ENCODE measurements around the gene ACO1. TPM values are rescaled to one million over a fixed set of nuclear protein-coding genes. Genes with fewer than 3 reads are reported as not detected.

The ACO1 gene
- total RNA-seq, 1 experiment from 2014 or later: 81.1 TPM

- DNase-seq (ENCODE audit: low read depth): no peak
Measured at GRCh38 chr9:32382565-32383320, 1.7 kb upstream of the ACO1 start.

- no peak for DNase-seq (ENCODE audit: low read depth)
Measured at GRCh38 chr9:32384002-32384363, 460 bp upstream of the ACO1 start.

- no peak for DNase-seq (ENCODE audit: low read depth)
Measured at GRCh38 chr9:32385152-32385884, 875 bp downstream of the ACO1 start.

GRCh38 chr9:32385885-32386283 is 1.4 kb downstream of the ACO1 start:
- DNase-seq (ENCODE audit: low read depth): no peak

GRCh38 chr9:32387256-32387655 is 2.8 kb downstream of the ACO1 start:
- DNase-seq (ENCODE audit: low read depth): no peak

- DNase-seq (ENCODE audit: low read depth): no peak
Measured at GRCh38 chr9:32389365-32389764, 4.9 kb downstream of the ACO1 start.

- no peak for DNase-seq (ENCODE audit: low read depth)
Measured at GRCh38 chr9:32393911-32394310, 9.5 kb downstream of the ACO1 start.

- peak; percentile 32 for DNase-seq (ENCODE audit: low read depth)
Measured at GRCh38 chr9:32394381-32395049, 10.1 kb downstream of the ACO1 start.

- DNase-seq (ENCODE audit: low read depth): peak; percentile 96
Measured at GRCh38 chr9:32395510-32396216, 11.2 kb downstream of the ACO1 start.

- peak; percentile 62 for DNase-seq (ENCODE audit: low read depth)
Measured at GRCh38 chr9:32398207-32398606, 13.8 kb downstream of the ACO1 start.

GRCh38 chr9:32399110-32399815 is 14.8 kb downstream of the ACO1 start:
- DNase-seq (ENCODE audit: low read depth): peak; percentile 18

GRCh38 chr9:32401488-32401887 is 17.0 kb downstream of the ACO1 start:
- no peak for DNase-seq (ENCODE audit: low read depth)

- no peak for DNase-seq (ENCODE audit: low read depth)
Measured at GRCh38 chr9:32403567-32404260, 19.3 kb downstream of the ACO1 start.

GRCh38 chr9:32404402-32404801 is 20.0 kb downstream of the ACO1 start:
- DNase-seq (ENCODE audit: low read depth): no peak

- DNase-seq (ENCODE audit: low read depth): no peak
Measured at GRCh38 chr9:32404856-32405255, 20.4 kb downstream of the ACO1 start.

GRCh38 chr9:32405506-32405905 is 21.1 kb downstream of the ACO1 start:
- no peak for DNase-seq (ENCODE audit: low read depth)

- DNase-seq (ENCODE audit: low read depth): no peak
Measured at GRCh38 chr9:32406046-32406445, 21.6 kb downstream of the ACO1 start.

GRCh38 chr9:32411753-32412152 is 27.3 kb downstream of the ACO1 start:
- DNase-seq (ENCODE audit: low read depth): no peak

- DNase-seq (ENCODE audit: low read depth): no peak
Measured at GRCh38 chr9:32412440-32412839, 28.0 kb downstream of the ACO1 start.

- DNase-seq (ENCODE audit: low read depth): peak; percentile 55
Measured at GRCh38 chr9:32413424-32413823, 29.0 kb downstream of the ACO1 start.

- no peak for DNase-seq (ENCODE audit: low read depth)
Measured at GRCh38 chr9:32414856-32415255, 30.4 kb downstream of the ACO1 start.
